ENCODE data around the gene PRDM10.
"Not testable (repeated sequence)": the region's sequence is repeated elsewhere in the genome, so short reads cannot be mapped to it uniquely, and the experiment has no call there.

PRDM10 gene

DNA sequence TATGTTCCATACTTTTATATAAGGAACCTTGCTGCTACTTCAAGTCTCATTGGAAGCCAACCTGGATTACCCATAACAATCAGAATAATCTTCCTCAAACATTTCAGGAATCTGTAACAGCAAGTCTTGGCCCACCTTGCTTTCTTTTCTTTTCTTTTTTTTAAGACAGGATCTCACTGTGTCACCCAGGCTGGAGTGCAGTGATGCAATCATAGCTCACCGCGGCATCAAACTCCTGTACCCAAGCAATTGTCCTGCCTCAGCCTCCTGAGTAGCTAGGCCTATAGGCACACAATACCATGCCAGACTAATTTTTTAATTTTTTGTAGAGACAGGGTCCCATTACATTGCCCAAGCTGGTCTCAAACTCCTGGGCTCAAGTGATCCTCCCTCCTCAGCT, 29.3 kb upstream of the PRDM10 start:
- DNase-seq (ENCODE audit: low read depth): no peak
- TF ChIP-seq, protein P1, sequence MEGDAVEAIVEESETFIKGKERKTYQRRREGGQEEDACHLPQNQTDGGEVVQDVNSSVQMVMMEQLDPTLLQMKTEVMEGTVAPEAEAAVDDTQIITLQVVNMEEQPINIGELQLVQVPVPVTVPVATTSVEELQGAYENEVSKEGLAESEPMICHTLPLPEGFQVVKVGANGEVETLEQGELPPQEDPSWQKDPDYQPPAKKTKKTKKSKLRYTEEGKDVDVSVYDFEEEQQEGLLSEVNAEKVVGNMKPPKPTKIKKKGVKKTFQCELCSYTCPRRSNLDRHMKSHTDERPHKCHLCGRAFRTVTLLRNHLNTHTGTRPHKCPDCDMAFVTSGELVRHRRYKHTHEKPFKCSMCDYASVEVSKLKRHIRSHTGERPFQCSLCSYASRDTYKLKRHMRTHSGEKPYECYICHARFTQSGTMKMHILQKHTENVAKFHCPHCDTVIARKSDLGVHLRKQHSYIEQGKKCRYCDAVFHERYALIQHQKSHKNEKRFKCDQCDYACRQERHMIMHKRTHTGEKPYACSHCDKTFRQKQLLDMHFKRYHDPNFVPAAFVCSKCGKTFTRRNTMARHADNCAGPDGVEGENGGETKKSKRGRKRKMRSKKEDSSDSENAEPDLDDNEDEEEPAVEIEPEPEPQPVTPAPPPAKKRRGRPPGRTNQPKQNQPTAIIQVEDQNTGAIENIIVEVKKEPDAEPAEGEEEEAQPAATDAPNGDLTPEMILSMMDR (conservative IDR thresholded peaks at IDR 0.05; ENCODE audit: low read depth, low read length): no peak
- H3K4me3 ChIP-seq (ENCODE audit: low read depth, low read length): no peak overlapping the region

DNA sequence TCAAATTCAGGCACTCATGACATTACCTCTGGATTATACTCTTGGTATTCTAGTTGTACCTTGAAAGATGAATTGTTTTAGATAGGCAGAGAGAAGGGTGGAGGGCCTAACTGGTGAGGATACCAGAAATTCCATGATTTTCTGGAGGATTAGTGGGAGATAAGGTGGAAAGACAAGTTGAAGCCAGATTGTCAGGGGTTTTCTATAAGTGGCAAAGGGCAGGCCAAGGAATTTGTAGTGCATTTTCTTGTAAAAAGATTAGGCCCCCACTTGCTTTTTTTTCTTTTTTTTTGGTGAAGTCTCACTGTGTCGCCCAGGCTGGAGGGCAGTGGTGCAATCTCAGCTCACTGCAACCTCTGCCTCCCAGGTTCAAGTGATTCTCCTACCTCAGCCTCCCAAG, 28.4 kb upstream of the PRDM10 start:
- H3K4me3 ChIP-seq (ENCODE audit: low read depth, low read length): no peak overlapping the region
- TF ChIP-seq, protein P1 (conservative IDR thresholded peaks at IDR 0.05; ENCODE audit: low read depth, low read length): no peak
- no peak for DNase-seq (ENCODE audit: low read depth)

DNA sequence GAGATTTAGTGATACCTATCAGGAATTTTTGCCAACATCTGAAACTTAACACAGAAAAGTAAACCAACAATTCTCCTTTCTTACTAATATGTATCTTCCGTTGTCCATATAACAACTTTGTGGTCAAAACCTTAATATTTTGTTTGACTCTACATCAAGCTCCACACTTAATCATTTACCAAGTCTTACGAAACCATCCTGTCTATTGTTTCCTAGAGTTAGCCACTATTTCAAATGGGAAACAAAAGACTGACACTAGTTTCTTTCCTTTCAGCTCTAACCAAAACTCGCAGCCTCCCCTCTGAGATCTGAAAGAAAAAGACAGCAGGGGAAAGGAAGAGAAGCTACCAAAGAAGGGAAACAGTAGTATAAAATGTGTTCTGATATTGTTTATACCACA, 26.5 kb upstream of the PRDM10 start:
- DNase-seq (ENCODE audit: low read depth): no peak
- no peak overlapping the region for H3K4me3 ChIP-seq (ENCODE audit: low read depth, low read length)
- TF ChIP-seq, protein P1 (conservative IDR thresholded peaks at IDR 0.05; ENCODE audit: low read depth, low read length): no peak

DNA sequence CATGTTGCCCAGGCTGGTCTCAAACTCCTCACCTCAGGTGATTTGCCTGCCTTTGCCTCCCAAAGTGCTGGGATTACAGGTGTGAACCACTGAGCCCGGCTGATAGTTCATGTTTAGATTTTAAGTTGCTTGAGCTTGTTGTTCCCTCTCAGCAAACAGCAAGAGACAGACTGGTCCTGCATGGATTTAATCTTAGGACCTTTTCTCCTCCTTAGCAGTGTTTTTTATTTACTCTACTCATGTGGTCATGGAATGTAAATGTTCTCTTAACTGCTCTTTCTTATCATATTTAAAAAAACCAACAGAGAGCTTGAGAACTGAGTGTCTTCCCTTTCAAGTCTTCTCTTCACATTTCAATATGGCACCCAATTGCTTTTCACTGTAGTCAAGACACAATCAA, 22.7 kb upstream of the PRDM10 start:
- TF ChIP-seq, protein P1 (conservative IDR thresholded peaks at IDR 0.05; ENCODE audit: low read depth, low read length): no peak
- no peak overlapping the region for H3K4me3 ChIP-seq (ENCODE audit: low read depth, low read length)
- peak; percentile 29 for DNase-seq (ENCODE audit: low read depth)

DNA sequence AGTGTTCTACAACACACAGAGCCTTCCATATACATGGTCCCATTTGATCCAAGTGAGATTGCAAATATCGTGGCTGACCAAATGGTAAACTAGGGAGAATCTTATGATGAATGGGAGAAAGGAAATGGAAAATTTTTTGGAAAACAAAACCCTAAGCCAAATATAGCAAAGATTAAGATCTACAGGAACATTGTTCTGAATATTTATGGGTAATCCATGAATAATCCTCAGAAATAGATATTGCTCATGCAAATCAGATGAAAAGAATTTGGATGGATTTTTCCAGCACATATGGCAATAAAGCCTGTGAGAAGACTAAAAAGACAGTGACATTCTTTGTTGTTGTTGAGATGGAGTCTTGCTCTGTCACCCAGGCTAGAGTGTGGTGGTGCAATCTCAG, 21.7 kb upstream of the PRDM10 start:
- H3K4me3 ChIP-seq (ENCODE audit: low read depth, low read length): no peak overlapping the region
- TF ChIP-seq, protein P1 (conservative IDR thresholded peaks at IDR 0.05; ENCODE audit: low read depth, low read length): no peak
- no peak for DNase-seq (ENCODE audit: low read depth)

DNA sequence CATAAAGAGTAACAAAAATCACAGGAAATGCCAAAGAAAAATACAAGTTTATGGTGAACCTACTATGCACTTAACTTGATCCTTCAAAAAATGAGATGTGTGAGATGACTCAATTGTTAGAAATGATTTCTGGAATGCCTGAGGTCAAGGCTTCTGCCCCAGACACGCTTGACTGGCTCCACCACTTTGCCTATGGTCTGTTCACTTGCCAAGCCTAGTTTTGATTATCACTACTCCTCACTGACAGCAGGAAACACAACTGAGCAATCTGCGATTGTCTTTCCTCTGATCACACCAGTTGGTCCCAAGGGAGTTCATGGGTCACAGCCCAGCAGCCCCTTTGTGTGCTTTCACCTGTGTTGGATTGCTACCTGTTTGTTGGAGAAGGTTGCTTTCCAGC, 20.6 kb upstream of the PRDM10 start:
- TF ChIP-seq, protein P1 (conservative IDR thresholded peaks at IDR 0.05; ENCODE audit: low read depth, low read length): no peak
- DNase-seq (ENCODE audit: low read depth): peak; percentile 79
- H3K4me3 ChIP-seq (ENCODE audit: low read depth, low read length): no peak overlapping the region

DNA sequence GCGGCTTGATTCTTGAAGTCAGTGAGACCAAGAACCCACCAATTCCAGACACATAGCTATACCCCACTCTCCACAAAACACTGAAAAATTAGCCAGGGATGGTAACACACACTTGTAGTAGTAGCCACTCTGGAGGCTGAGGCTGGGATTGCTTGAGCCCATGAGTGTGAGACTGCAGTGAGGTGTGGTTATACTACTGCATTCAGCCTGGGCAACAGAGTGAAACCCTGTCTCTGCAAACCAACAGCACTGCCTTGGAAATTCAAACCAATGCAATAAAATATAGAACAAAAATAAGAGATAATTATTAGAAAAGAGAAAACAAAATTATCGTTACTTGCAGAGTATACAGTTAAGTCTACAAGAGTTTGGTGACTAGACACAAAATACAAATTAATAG, 20.2 kb upstream of the PRDM10 start:
- TF ChIP-seq, protein P1 (conservative IDR thresholded peaks at IDR 0.05; ENCODE audit: low read depth, low read length): no peak
- peak; percentile 41 for DNase-seq (ENCODE audit: low read depth)

DNA sequence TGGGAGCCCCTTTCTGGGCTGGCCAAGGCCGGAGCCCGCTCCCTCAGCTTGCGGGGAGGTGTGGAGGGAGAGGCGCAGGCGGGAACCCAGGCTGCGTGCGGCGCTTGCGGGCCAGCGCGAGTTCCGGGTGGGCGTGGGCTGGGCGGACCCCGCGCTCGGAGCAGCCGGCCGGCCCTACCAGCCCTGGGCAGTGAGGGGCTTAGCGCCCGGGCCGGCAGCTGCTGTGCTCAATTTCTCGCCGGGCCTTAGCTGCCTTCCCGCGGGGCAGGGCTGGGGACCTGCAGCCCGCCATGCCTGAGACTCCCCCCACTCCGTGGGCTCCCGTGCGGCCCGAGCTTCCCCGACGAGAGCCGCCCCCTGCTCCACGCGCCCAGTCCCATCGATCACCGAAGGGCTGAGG, 19.0 kb upstream of the PRDM10 start:
- DNase-seq (ENCODE audit: low read depth); H3K4me3 ChIP-seq (ENCODE audit: low read depth, low read length): not testable (repeated sequence)

More for the DNA sequence above, 20.2 kb upstream of the PRDM10 start:
- H3K4me3 ChIP-seq (ENCODE audit: low read depth, low read length): no peak overlapping the region
